Mesenchymal stem cell (in vitro differentiated cells and primary cell): ENCODE measurements around the gene COX7B. TPM values are rescaled to one million over a fixed set of nuclear protein-coding genes. Genes with fewer than 3 reads are reported as not detected.
"Not testable (repeated sequence)": the region's sequence is repeated elsewhere in the genome, so short reads cannot be mapped to it uniquely, and the experiment has no call there.

Source experiments
- DNase-seq: peaks from one replicate; pipeline ENCODE4 v3.0.0-alpha.2; 2013
- H2AFZ ChIP-seq: one replicate; pipeline ENCODE4 v1.6.1; 2013; ENCODE audit warnings: low read depth, mild to moderate bottlenecking, control low read depth, inconsistent platforms, low read length, moderate library complexity
- H2AK5ac ChIP-seq: 2 replicates; pipeline ENCODE4 v1.6.1; 2013; ENCODE audit warnings: low read length, moderate library complexity, mild to moderate bottlenecking, inconsistent platforms; ENCODE audit not compliant: severe bottlenecking
- H2BK120ac ChIP-seq: one replicate; pipeline ENCODE4 v1.6.1; 2013; ENCODE audit warnings: low read depth, mild to moderate bottlenecking, inconsistent platforms, low read length, moderate library complexity
- H2BK12ac ChIP-seq, 2 experiments: one replicate each; pipeline ENCODE4 v1.6.1; 2013; ENCODE audit warnings: inconsistent platforms in 2 of 2, low read length in 2 of 2, mild to moderate bottlenecking in 2 of 2, moderate library complexity in 2 of 2, control low read depth in 1 of 2
- H2BK15ac ChIP-seq: one replicate; pipeline ENCODE4 v1.6.1; 2013; ENCODE audit warnings: mild to moderate bottlenecking, low read depth, inconsistent platforms; ENCODE audit not compliant: poor library complexity, severe bottlenecking
- H2BK5ac ChIP-seq: 2 replicates; pipeline ENCODE4 v1.6.1; 2013; ENCODE audit warnings: low read depth, mild to moderate bottlenecking, low read length, control low read depth, inconsistent platforms; ENCODE audit not compliant: poor library complexity, severe bottlenecking
- H3K14ac ChIP-seq, 2 experiments: one replicate each; pipeline ENCODE4 v1.6.1; 2013; ENCODE audit warnings: inconsistent platforms in 2 of 2, low read length in 2 of 2, control low read depth in 1 of 2, mild to moderate bottlenecking in 1 of 2, moderate library complexity in 1 of 2
- H3K18ac ChIP-seq, 2 experiments: one replicate each; pipeline ENCODE4 v1.6.1; 2013; ENCODE audit warnings: inconsistent platforms in 2 of 2, low read length in 2 of 2, control low read depth in 1 of 2, low read depth in 1 of 2, mild to moderate bottlenecking in 1 of 2
- H3K23ac ChIP-seq, 2 experiments: one replicate each; pipeline ENCODE4 v1.6.1; 2013; ENCODE audit warnings: inconsistent platforms in 2 of 2, low read length in 2 of 2, mild to moderate bottlenecking in 2 of 2, moderate library complexity in 2 of 2, control low read depth in 1 of 2
- H3K27ac ChIP-seq: 2 replicates; pipeline ENCODE4 v1.5.1; 2013; ENCODE audit warnings: mild to moderate bottlenecking, moderate library complexity, low read length, control low read depth, inconsistent platforms; ENCODE audit not compliant: poor library complexity, severe bottlenecking
- H3K27me3 ChIP-seq, 2 experiments: 2 replicates each; pipeline versions ENCODE4 v1.6.1 to v1.7.0; 2013; ENCODE audit warnings: low read length in 2 of 2, mild to moderate bottlenecking in 2 of 2, moderate library complexity in 2 of 2, control low read depth in 1 of 2, inconsistent platforms in 1 of 2; ENCODE audit not compliant: control insufficient read depth in 1 of 2, insufficient read depth in 1 of 2
- H3K36me3 ChIP-seq, 2 experiments: 2 replicates each; pipeline versions ENCODE4 v1.6.1 to v1.7.0; 2013; ENCODE audit warnings: low read length in 2 of 2, control low read depth in 1 of 2, inconsistent platforms in 1 of 2, low read depth in 1 of 2, mild to moderate bottlenecking in 1 of 2; ENCODE audit not compliant: insufficient read depth in 2 of 2, control insufficient read depth in 1 of 2
- H3K4ac ChIP-seq, 2 experiments: one replicate each; pipeline ENCODE4 v1.6.1; 2013; ENCODE audit warnings: inconsistent platforms in 2 of 2, low read length in 2 of 2, mild to moderate bottlenecking in 2 of 2, moderate library complexity in 2 of 2, control low read depth in 1 of 2, low read depth in 1 of 2
- H3K4me1 ChIP-seq: 2 replicates; pipeline ENCODE4 v1.6.1; 2013; ENCODE audit warnings: low read depth, low read length, control low read depth; ENCODE audit not compliant: control insufficient read depth, insufficient read depth
- H3K4me2 ChIP-seq: 2 replicates; pipeline ENCODE4 v1.6.1; 2013; ENCODE audit warnings: low read length, mild to moderate bottlenecking, inconsistent platforms; ENCODE audit not compliant: poor library complexity, severe bottlenecking
- H3K4me3 ChIP-seq, 2 experiments: 2 replicates each; pipeline versions ENCODE4 v1.5.1 to v1.7.0; 2013; ENCODE audit warnings: low read length in 2 of 2, mild to moderate bottlenecking in 2 of 2, control low read depth in 1 of 2, low read depth in 1 of 2; ENCODE audit not compliant: insufficient read depth in 1 of 2
- H3K79me1 ChIP-seq: replicated peaks from 2 replicates; pipeline ENCODE4 v1.6.1; 2013; ENCODE audit warnings: mild to moderate bottlenecking, control low read depth, low read length, inconsistent platforms; ENCODE audit not compliant: poor library complexity, severe bottlenecking
- H3K9ac ChIP-seq: 2 replicates; pipeline ENCODE4 v1.7.0; 2013; ENCODE audit warnings: mild to moderate bottlenecking, low read length, moderate library complexity
- H3K9me3 ChIP-seq: 2 replicates; pipeline ENCODE4 v1.7.0; 2013; ENCODE audit warnings: mild to moderate bottlenecking, low read length; ENCODE audit not compliant: control insufficient read depth
- H4K8ac ChIP-seq: one replicate; pipeline ENCODE4 v1.6.1; 2013; ENCODE audit warnings: inconsistent platforms, mild to moderate bottlenecking, low read length, moderate library complexity
- H4K91ac ChIP-seq: one replicate; pipeline ENCODE4 v1.6.1; 2013; ENCODE audit warnings: mild to moderate bottlenecking, low read length, inconsistent platforms
- WGBS: methylation state at CpG from one replicate; pipeline ENCODE4 v1.1.7; 2013; ENCODE audit warnings: mixed read lengths; 5-methylcytosine and 5-hydroxymethylcytosine counted together
- polyA plus RNA-seq, 2 experiments: library from polyadenylated mRNA; stranded (reverse); fragments of 200-250 nt; gene quantifications; one replicate each; pipeline ENCODE4 v1.2.3, GENCODE V29; 2013

The COX7B gene, protein sequence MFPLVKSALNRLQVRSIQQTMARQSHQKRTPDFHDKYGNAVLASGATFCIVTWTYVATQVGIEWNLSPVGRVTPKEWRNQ
- polyA plus RNA-seq (2013, experiment 1 of 2) = 470 TPM
- polyA plus RNA-seq (2013, experiment 2 of 2) = 478 TPM

DNA sequence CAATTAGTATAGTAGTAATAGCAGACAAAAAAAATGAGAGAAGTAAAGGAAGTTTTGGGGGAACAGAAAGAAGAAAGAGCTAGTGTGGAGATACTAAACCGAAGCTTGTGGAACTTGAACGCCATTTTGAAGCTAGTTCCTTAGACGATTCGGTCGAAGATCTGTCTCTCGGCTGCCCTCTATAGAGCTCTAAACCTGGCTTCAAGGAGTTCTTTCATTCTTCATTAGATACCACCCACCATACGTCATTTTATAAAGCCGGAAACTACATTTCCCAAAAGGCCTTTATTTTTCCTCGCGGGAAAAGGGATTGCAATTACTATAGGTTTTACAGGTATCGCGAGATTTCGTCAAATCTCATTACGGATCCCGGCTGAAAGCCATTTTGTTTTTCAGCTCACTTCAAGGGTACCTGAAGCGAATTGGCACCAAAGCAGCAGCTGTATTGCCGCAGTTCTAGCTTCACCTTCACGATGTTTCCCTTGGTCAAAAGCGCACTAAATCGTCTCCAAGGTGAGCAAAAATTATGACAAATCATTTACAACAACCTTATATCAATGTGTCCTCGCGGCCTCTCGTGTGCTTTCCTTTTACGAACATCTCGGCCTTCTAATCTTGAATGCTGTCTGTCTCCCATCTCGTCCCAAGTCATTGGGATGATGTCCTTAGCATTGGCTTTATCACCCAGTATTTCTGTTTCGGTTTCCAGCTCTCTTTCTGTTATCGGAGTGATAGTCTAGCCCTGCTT, at the start of gene COX7B:
COX7B (plus strand) TSS at position 388 of the 748 bp plus-strand sequence; CDS start at position 474, 86 bp downstream.
- no peak within 1 kb of the TSS for H3K4ac ChIP-seq
- no peaks in the 10 kb centered on the region for H3K79me1 ChIP-seq
- H3K9me3 ChIP-seq = no peaks in the 10 kb centered on the region
- H3K4me2 ChIP-seq = no peak within 1 kb of the TSS
- peak within 1 kb of the TSS; percentile 61 to 91 for H3K4me3 ChIP-seq
- no peak within 1 kb of the TSS for H2AFZ ChIP-seq
- peak within 1 kb of the TSS; percentile 80 for H3K27ac ChIP-seq
- no peak within 1 kb of the TSS for H2BK15ac ChIP-seq
- no peak within 1 kb of the TSS for H3K14ac ChIP-seq
- peak within 1 kb of the TSS; percentile 99 for H3K9ac ChIP-seq
- H2BK12ac ChIP-seq = no peak within 1 kb of the TSS
- H2AK5ac ChIP-seq = no peak within 1 kb of the TSS
- no peak within 1 kb of the TSS for H4K91ac ChIP-seq
- no peak within 1 kb of the TSS for H3K23ac ChIP-seq
- peaks cover 4 to 15% of the 10 kb centered on the region in 2 experiments for H3K36me3 ChIP-seq
- WGBS = 1% methylated on average over 25 of the region's 28 CpGs
- DNase-seq = peak; percentile 98
- no peaks in the 10 kb centered on the region for H3K4me1 ChIP-seq
- no peak within 1 kb of the TSS for H3K18ac ChIP-seq
- H2BK120ac ChIP-seq = no peak within 1 kb of the TSS
- H2BK5ac ChIP-seq = no peak within 1 kb of the TSS
- H4K8ac ChIP-seq = no peak within 1 kb of the TSS
- H3K27me3 ChIP-seq = no peaks in the 10 kb centered on the region

DNA sequence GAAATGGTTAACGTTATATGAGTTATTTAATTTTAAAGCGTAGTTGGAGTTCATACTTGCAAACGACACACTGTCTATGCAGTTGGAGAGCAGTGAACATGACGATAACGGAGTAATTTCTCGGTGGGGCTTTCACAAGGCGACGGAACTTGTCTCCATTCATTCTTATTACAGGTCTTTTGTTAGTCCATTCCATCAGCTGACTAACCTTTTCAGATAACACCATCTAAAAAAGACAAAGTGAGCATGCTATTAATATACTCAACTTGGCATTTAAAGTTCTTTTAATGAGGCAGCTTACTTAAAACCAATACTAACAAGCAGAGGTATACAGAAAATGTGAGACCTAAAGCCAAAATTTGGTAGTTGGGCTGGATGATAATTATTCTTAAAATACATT, 23.9 kb upstream of the COX7B start:
- Histone ChIP-seq H3K36me3 (peaks cover 0 to 15% of the 10 kb centered on the region in 2 experiments), H3K4me1 (no peaks in the 10 kb centered on the region), H3K23ac (no peak overlapping the region), H3K27me3 (no peaks in the 10 kb centered on the region), H4K8ac (no peak overlapping the region), H3K14ac (no peak overlapping the region), H2BK15ac (no peak overlapping the region), H3K9me3 (no peaks in the 10 kb centered on the region), H3K4me3 (no peak overlapping the region), H2BK12ac (no peak overlapping the region), H3K4me2 (no peak overlapping the region), H3K9ac (no peak overlapping the region), H2AK5ac (no peak overlapping the region), H2AFZ (no peak overlapping the region), H3K18ac (no peak overlapping the region), H3K27ac (no peak overlapping the region), H2BK5ac (no peak overlapping the region), H2BK120ac (no peak overlapping the region), H3K79me1 (no peaks in the 10 kb centered on the region), H3K4ac (no peak overlapping the region), H4K91ac (no peak overlapping the region)
- DNase-seq = no peak
- 97% methylated on average over 8 of the region's 8 CpGs for WGBS

DNA sequence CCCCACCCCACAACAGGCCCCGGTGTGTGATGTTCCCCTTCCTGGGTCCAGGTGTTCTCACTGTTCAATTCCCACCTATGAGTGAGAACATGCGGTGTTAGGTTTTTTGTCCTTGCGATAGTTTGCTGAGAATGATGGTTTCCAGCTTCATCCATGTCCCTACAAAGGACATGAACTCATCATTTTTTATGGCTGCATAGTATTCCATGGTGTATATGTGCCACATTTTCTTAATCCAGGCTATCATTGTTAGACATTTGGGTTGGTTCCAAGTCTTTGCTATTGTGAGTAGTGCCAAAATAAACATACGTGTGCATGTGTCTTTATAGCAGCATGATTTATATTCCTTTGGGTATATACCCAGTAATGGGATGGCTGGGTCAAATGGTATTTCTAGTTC, 17.9 kb upstream of the COX7B start:
- H3K23ac ChIP-seq, H4K8ac ChIP-seq, H3K4me3 ChIP-seq, H3K4me2 ChIP-seq, H2BK12ac ChIP-seq, H3K9ac ChIP-seq, H4K91ac ChIP-seq, H3K14ac ChIP-seq, H3K4me1 ChIP-seq, H3K79me1 ChIP-seq, H3K9me3 ChIP-seq, H2BK15ac ChIP-seq, H3K36me3 ChIP-seq, H2AFZ ChIP-seq, H3K27me3 ChIP-seq, DNase-seq, H2BK5ac ChIP-seq, H3K4ac ChIP-seq, H3K27ac ChIP-seq, H2AK5ac ChIP-seq, H2BK120ac ChIP-seq, H3K18ac ChIP-seq: not testable (repeated sequence)
- no CpG with 5 or more reads among the region's 4 CpGs for WGBS

DNA sequence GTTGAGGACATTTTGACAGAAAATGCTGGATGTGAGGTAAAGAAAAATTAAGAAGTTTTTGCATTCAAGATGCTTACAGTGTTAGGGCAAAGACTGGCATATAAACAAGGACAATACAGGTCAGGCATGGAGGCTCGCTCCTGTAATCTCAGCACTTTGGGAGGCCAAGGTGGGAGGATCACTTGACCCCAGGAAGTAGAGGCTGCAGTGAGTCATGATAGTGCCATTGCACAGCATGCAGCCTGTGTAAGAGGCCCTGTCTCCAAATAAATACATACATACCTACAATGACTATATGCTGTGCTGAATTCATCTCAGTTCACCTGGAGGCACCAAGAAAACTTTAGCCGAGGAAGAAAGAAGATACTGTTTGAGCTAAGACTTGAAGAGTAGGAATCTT, 6.4 kb upstream of the COX7B start:
- Histone ChIP-seq H3K23ac (no peak overlapping the region), H3K18ac (no peak overlapping the region), H4K8ac (no peak overlapping the region), H3K4me3 (no peak overlapping the region), H2AK5ac (no peak overlapping the region), H3K14ac (no peak overlapping the region), H3K9me3 (no peaks in the 10 kb centered on the region), H3K79me1 (no peaks in the 10 kb centered on the region), H2BK15ac (no peak overlapping the region), H2BK5ac (no peak overlapping the region), H3K36me3 (no peaks in the 10 kb centered on the region), H3K27me3 (no peaks in the 10 kb centered on the region), H3K4ac (no peak overlapping the region), H2BK120ac (no peak overlapping the region), H2BK12ac (no peak overlapping the region), H3K4me1 (peaks cover 3% of the 10 kb centered on the region), H4K91ac (no peak overlapping the region), H3K4me2 (no peak overlapping the region), H3K9ac (no peak overlapping the region), H3K27ac (no peak overlapping the region), H2AFZ (no peak overlapping the region)
- DNase-seq = no peak
- WGBS = 90% methylated on average over 2 of the region's 2 CpGs
